H1 (cell line): ENCODE measurements around the gene SH3RF3. TPM values are rescaled to one million over a fixed set of nuclear protein-coding genes. Genes with fewer than 3 reads are reported as not detected.

Experiments
- CTCF ChIA-PET: fragments of 300-600 bp; sonication (Branson Sonifier 250); formaldehyde crosslinking; loops from one replicate; lab custom pipeline; 2021; ENCODE audit not compliant: partially characterized antibody; lab: Charles Lee
- POLR2A ChIA-PET: fragments of 300-600 bp; sonication (Branson Sonifier 250); formaldehyde crosslinking; loops from one replicate; lab custom pipeline; 2021; ENCODE audit warnings: inconsistent platforms; ENCODE audit not compliant: partially characterized antibody; lab: Charles Lee
- DNase-seq, 2 experiments: peaks; one replicate each; pipeline versions ENCODE4 v3.0.0 to v3.0.0-alpha.2; 2010 to 2022; ENCODE audit warnings: low spot score in 2 of 2, low read depth in 1 of 2, mixed read lengths in 1 of 2
- FAIRE-seq: peaks from 2 replicates; lab custom pipeline; 2011; peaks lifted over from hg19 to GRCh38; lab: Jason Lieb, UNC
- H2AFZ ChIP-seq: 2 replicates; pipeline ENCODE4 v1.8.1; 2012; ENCODE audit warnings: low read length, inconsistent platforms
- H2AK5ac ChIP-seq: 2 replicates; pipeline ENCODE4 v1.6.1; 2013; ENCODE audit warnings: low read depth, low read length
- H2BK120ac ChIP-seq: replicated peaks from 2 replicates; pipeline ENCODE3; 2013; ENCODE audit warnings: low read depth, low read length, inconsistent platforms
- H2BK12ac ChIP-seq: 2 replicates; pipeline ENCODE4 v1.6.1; 2013; ENCODE audit warnings: low read depth, low read length
- H2BK15ac ChIP-seq: 2 replicates; pipeline ENCODE4 v1.6.1; 2013; ENCODE audit warnings: low read length
- H2BK20ac ChIP-seq: 2 replicates; pipeline ENCODE4 v1.6.1; 2013; ENCODE audit warnings: low read length
- H2BK5ac ChIP-seq: 2 replicates; pipeline ENCODE4 v1.6.1; 2013; ENCODE audit warnings: low read depth, low read length
- H3K14ac ChIP-seq: 2 replicates; pipeline ENCODE4 v1.6.1; 2013; ENCODE audit warnings: inconsistent platforms; ENCODE audit not compliant: insufficient read length
- H3K18ac ChIP-seq: 2 replicates; pipeline ENCODE4 v1.6.1; 2013; ENCODE audit warnings: low read length; ENCODE audit errors: extremely low read depth
- H3K23ac ChIP-seq: 2 replicates; pipeline ENCODE4 v1.6.1; 2013; ENCODE audit warnings: inconsistent platforms; ENCODE audit not compliant: insufficient read length
- H3K23me2 ChIP-seq: 2 replicates; pipeline ENCODE4 v1.6.1; 2013; ENCODE audit warnings: low read depth, low read length
- H3K27ac ChIP-seq: 2 replicates; pipeline ENCODE4 v1.6.1; 2011; ENCODE audit warnings: low read depth, low read length, inconsistent platforms
- H3K27me3 ChIP-seq, 4 experiments: replicated peaks in 1 of 4; 1 replicate in 1 of 4; 2 replicates in 3 of 4; pipeline versions ENCODE4 v1.6.1 to v1.8.1; 2011 to 2013; ENCODE audit warnings: low read length in 3 of 4, mild to moderate bottlenecking in 3 of 4, inconsistent platforms in 2 of 4, mixed read lengths in 2 of 4, moderate library complexity in 1 of 4; ENCODE audit not compliant: control insufficient read depth in 3 of 4, insufficient read depth in 3 of 4; ENCODE audit errors: extremely low read depth in 1 of 4
- H3K36me3 ChIP-seq, 4 experiments: 2 replicates each; pipeline versions ENCODE4 v1.6.1 to v1.8.1; 2011 to 2013; ENCODE audit warnings: mild to moderate bottlenecking in 4 of 4, low read length in 3 of 4, moderate library complexity in 2 of 4, control low read depth in 1 of 4, inconsistent platforms in 1 of 4; ENCODE audit not compliant: insufficient read depth in 4 of 4, control insufficient read depth in 2 of 4
- H3K4ac ChIP-seq: replicated peaks from 2 replicates; pipeline ENCODE3; 2013; ENCODE audit warnings: low read length, low read depth, mixed read lengths, inconsistent platforms; ENCODE audit not compliant: insufficient read length
- H3K4me1 ChIP-seq, 4 experiments: replicated peaks in 1 of 4; 1 replicate in 1 of 4; 2 replicates in 3 of 4; pipeline versions ENCODE4 v1.6.1 to v1.8.1; 2011 to 2013; ENCODE audit warnings: low read length in 3 of 4, inconsistent platforms in 2 of 4, mixed read lengths in 1 of 4; ENCODE audit not compliant: insufficient read depth in 4 of 4, control insufficient read depth in 3 of 4
- H3K4me2 ChIP-seq, 2 experiments: 2 replicates each; pipeline versions ENCODE4 v1.6.1 to v1.8.1; 2011 to 2013; ENCODE audit warnings: low read depth in 2 of 2, low read length in 2 of 2, control low read depth in 1 of 2, inconsistent platforms in 1 of 2, mild to moderate bottlenecking in 1 of 2; ENCODE audit not compliant: insufficient read depth in 1 of 2
- H3K4me3 ChIP-seq, 4 experiments: fragments of 200-600, 300-600 bp in 1 of 4; sonication (generic), shearing (Covaris generic), sonication (Bioruptor Twin) in 1 of 4; 2 replicates each; pipeline versions ENCODE4 v1.5.1 to v1.8.1; 2011 to 2016; ENCODE audit warnings: low read length in 4 of 4, low read depth in 3 of 4, control low read depth in 2 of 4, inconsistent platforms in 2 of 4, mild to moderate bottlenecking in 2 of 4, mixed read lengths in 1 of 4, moderate library complexity in 1 of 4; ENCODE audit not compliant: insufficient read depth in 2 of 4; ENCODE audit errors: extremely low read depth in 1 of 4
- H3K56ac ChIP-seq: replicated peaks from 2 replicates; pipeline ENCODE3; 2013; ENCODE audit warnings: low read depth, mild to moderate bottlenecking, mixed read lengths, low read length, inconsistent platforms; ENCODE audit not compliant: insufficient read length
- H3K79me1 ChIP-seq: 2 replicates; pipeline ENCODE4 v1.6.1; 2013; ENCODE audit warnings: low read depth, low read length, control low read depth
- H3K79me2 ChIP-seq, 2 experiments: 2 replicates each; pipeline versions ENCODE4 v1.6.1 to v1.8.1; 2012 to 2013; ENCODE audit warnings: low read length in 2 of 2, mild to moderate bottlenecking in 2 of 2, inconsistent platforms in 1 of 2; ENCODE audit not compliant: insufficient read depth in 2 of 2, control insufficient read depth in 1 of 2
- H3K9ac ChIP-seq, 4 experiments: replicated peaks in 1 of 4; 1 replicate in 1 of 4; 2 replicates in 3 of 4; pipeline versions ENCODE4 v1.6.1 to v1.8.1; 2011 to 2013; ENCODE audit warnings: low read depth in 3 of 4, low read length in 3 of 4, control low read depth in 2 of 4, mild to moderate bottlenecking in 2 of 4, moderate library complexity in 2 of 4, inconsistent platforms in 1 of 4; ENCODE audit errors: extremely low read depth in 1 of 4
- H3K9me3 ChIP-seq, 2 experiments: 2 replicates each; pipeline versions ENCODE4 v1.6.1 to v1.8.1; 2012 to 2013; ENCODE audit warnings: mild to moderate bottlenecking in 2 of 2, moderate library complexity in 2 of 2, control low read depth in 1 of 2, inconsistent platforms in 1 of 2, low read depth in 1 of 2, low read length in 1 of 2, mixed read lengths in 1 of 2; ENCODE audit not compliant: insufficient read depth in 2 of 2
- H4K20me1 ChIP-seq, 2 experiments: replicated peaks in 1 of 2; 2 replicates each; pipeline versions ENCODE3 to v1.8.1; 2011 to 2013; ENCODE audit warnings: inconsistent platforms in 2 of 2, low read length in 2 of 2, mild to moderate bottlenecking in 1 of 2; ENCODE audit not compliant: insufficient read depth in 2 of 2, control insufficient read depth in 1 of 2
- H4K5ac ChIP-seq: 2 replicates; pipeline ENCODE4 v1.6.1; 2013; ENCODE audit warnings: low read length, low read depth, mixed read lengths, inconsistent platforms; ENCODE audit not compliant: insufficient read length
- H4K8ac ChIP-seq: 2 replicates; pipeline ENCODE4 v1.8.0; 2013; ENCODE audit warnings: mild to moderate bottlenecking, moderate library complexity, low read length, inconsistent platforms; ENCODE audit not compliant: insufficient read depth; ENCODE audit errors: extremely low read depth
- H4K91ac ChIP-seq: replicated peaks from 2 replicates; pipeline ENCODE3; 2013; ENCODE audit warnings: low read length, mixed read lengths, inconsistent platforms; ENCODE audit not compliant: insufficient read length
- CHD1 ChIP-seq: IDR thresholded peaks from 2 replicates; pipeline ENCODE4 v1.6.1; 2012; ENCODE audit warnings: low read depth, low read length, improper control_type of control experiment
- WGBS, 2 experiments: shearing (Covaris generic) in 1 of 2; methylation state at CpG; one replicate each; pipeline versions ENCODE4 v1.1.6 to v1.1.7; 2013 to 2015; ENCODE audit warnings: low lambda C conversion rate in 2 of 2, mixed read lengths in 2 of 2, inconsistent platforms in 1 of 2, low coverage in 1 of 2, missing lambda C conversion rate in 1 of 2; ENCODE audit not compliant: insufficient replicate concordance in 2 of 2, insufficient coverage in 1 of 2, insufficient read length in 1 of 2; ENCODE audit errors: extremely low coverage in 1 of 2, missing lambda C conversion rate in 1 of 2; 5-methylcytosine and 5-hydroxymethylcytosine counted together
- polyA plus RNA-seq, 7 experiments: library from polyadenylated mRNA; depleted of rRNA in 3 of 7; stranded (reverse) in 5 of 7; unstranded in 2 of 7; fragments of >200 nt in 5 of 7; fragments of 200-250 nt in 2 of 7; gene quantifications; 1 replicate in 5 of 7; 2 replicates in 1 of 7; 4 replicates in 1 of 7; pipeline versions ENCODE4 v1.2.1 to v1.2.3, GENCODE V29; 2011 to 2013; ENCODE audit warnings: missing spikeins in 2 of 7, mixed read lengths in 2 of 7
- total RNA-seq: library from RNA; stranded (reverse); fragmentation: NEBNext Ultra II Directional; extraction: Animal tissue kit (Norgen Biotek cat#: 25700); gene quantifications from 2 replicates; pipeline ENCODE4 v1.2.1, GENCODE V29; 2021

SH3RF3 gene
- total and polyA plus RNA-seq, 2 of the 8 experiments (the other 6 are each of a cell fraction or from before 2014, with no cell fraction given) = 0.11 to 0.65 TPM

GRCh38 chr2:109293663-109294062, 164.7 kb downstream of the SH3RF3 start:
- CTCF ChIA-PET = interaction anchor here (0.7 to 2.4 kb wide), 6 partner anchors 10 to 264 kb away, joined by 3 to 13 read pairs (median 4); no protein-coding TSS in a partner anchor
- DNase-seq = no peak
- whole genome bisulfite sequencing, 2 experiments = 79% methylated on average over 6 of the region's 8 CpGs; no CpG with 5 or more reads in 1 of the 2 experiments
- TF ChIP-seq CHD1 = no peak

More at GRCh38 chr2:109293663-109294062, 164.7 kb downstream of the SH3RF3 start:
- Histone ChIP-seq H3K27me3 (no peaks in the 10 kb centered on the region), H3K27ac (no peak overlapping the region), H2BK12ac (no peak overlapping the region), H2BK5ac (no peak overlapping the region), H3K9ac (no peak overlapping the region), H2AFZ (no peak overlapping the region; the same call in 1 of the 2 replicates), H3K79me2 (no peaks in the 10 kb centered on the region), H4K91ac (no peak overlapping the region), H2BK15ac (no peak overlapping the region), H3K23ac (no peak overlapping the region), H3K36me3 (no peaks in the 10 kb centered on the region), H3K79me1 (no peaks in the 10 kb centered on the region), H4K5ac (no peak overlapping the region), H3K18ac (no peak overlapping the region), H3K56ac (no peak overlapping the region), H3K9me3 (0 out of 4 replicates have a peak, but pooled peaks cover 0 to 2% of the 10 kb centered on the region in 2 experiments), H3K4ac (no peak overlapping the region), H2AK5ac (no peak overlapping the region), H2BK120ac (no peak overlapping the region), H2BK20ac (no peak overlapping the region), H4K8ac (no peak overlapping the region), H3K23me2 (no peaks in the 10 kb centered on the region), H3K4me1 (peaks cover 0 to 6% (median 5%) of the 10 kb centered on the region in 4 experiments; a peak in 4 of 7 replicates), H3K14ac (no peak overlapping the region), H3K4me3 (no peak overlapping the region), H3K4me2 (no peak overlapping the region), H4K20me1 (no peaks in the 10 kb centered on the region)
- FAIRE-seq = no peak
- POLR2A ChIA-PET = no interaction called here
